ENCODE measurements around the gene MAD1L1.

Gene MAD1L1

DNA sequence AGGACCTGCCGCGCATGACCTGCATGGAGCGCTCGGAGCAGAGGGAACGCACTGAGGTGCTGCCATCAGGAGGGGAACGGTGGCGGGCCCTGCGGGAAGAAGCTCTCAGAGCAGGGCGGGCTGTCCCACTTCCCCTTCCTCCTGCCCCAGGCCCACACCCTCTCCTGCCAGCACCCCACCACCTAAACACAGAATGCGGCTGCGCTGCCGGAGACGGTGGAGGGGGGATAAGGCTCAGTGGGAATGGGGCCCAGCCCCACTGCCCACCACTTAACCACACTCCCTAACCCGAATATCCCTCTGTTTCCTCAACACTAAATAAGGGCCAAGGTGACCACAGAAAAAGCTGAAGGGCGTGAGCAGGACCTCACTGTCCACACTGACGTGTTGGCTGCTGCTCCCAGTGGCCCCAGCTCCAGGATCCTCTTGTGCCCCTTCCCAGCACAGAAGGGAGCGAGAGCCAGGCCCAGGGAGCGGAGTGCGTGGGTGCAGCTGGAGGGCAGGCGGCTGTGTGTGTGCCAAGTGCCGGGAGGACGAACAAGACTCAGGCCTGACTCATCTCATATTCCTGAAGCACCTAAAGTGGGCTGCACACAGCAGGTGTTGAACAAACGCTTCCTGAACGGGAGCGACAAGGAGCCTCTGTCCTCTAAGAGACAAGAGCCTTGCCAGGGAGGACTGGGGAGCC is 116.8 kb downstream of the MAD1L1 start:
- Histone ChIP-seq H3K27ac (ENCODE audit: low read length) (no peak overlapping the region), H4K20me1 (ENCODE audit: insufficient read depth, low read length) (peaks cover 34% of the 10 kb centered on the region), H3K9me3 (ENCODE audit: insufficient read depth, low read length, severe bottlenecking) (no peaks in the 10 kb centered on the region), H3K4me1 (ENCODE audit: insufficient read depth, low read length) (no peaks in the 10 kb centered on the region), H3K9ac (ENCODE audit: low read depth, low read length) (no peak overlapping the region), H3K36me3 (ENCODE audit: insufficient read depth, low read length) (peaks cover 28% of the 10 kb centered on the region), H3K79me2 (ENCODE audit: insufficient read depth, low read length) (peaks cover 3% of the 10 kb centered on the region; the same call in 1 of the 2 replicates), H2AFZ (ENCODE audit: low read depth, low read length) (no peak overlapping the region), H3K4me2 (ENCODE audit: insufficient read depth, low read length) (no peak overlapping the region), H3K4me3 (ENCODE audit: low read depth in 1 of 2, low read length in 2 of 2) (no peak overlapping the region), H3K27me3 (ENCODE audit: insufficient read depth, low read length, poor library complexity) (no peaks in the 10 kb centered on the region)
- no peak for ATAC-seq (ENCODE audit: insufficient read depth, low read depth)
- TF ChIP-seq, protein P1, sequence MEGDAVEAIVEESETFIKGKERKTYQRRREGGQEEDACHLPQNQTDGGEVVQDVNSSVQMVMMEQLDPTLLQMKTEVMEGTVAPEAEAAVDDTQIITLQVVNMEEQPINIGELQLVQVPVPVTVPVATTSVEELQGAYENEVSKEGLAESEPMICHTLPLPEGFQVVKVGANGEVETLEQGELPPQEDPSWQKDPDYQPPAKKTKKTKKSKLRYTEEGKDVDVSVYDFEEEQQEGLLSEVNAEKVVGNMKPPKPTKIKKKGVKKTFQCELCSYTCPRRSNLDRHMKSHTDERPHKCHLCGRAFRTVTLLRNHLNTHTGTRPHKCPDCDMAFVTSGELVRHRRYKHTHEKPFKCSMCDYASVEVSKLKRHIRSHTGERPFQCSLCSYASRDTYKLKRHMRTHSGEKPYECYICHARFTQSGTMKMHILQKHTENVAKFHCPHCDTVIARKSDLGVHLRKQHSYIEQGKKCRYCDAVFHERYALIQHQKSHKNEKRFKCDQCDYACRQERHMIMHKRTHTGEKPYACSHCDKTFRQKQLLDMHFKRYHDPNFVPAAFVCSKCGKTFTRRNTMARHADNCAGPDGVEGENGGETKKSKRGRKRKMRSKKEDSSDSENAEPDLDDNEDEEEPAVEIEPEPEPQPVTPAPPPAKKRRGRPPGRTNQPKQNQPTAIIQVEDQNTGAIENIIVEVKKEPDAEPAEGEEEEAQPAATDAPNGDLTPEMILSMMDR (IDR thresholded peaks at IDR 0.05; ENCODE audit: borderline replicate concordance, extremely low read depth, low read length, poor library complexity, severe bottlenecking), result no peak
- no peak for TF ChIP-seq EZH2 (IDR thresholded peaks at IDR 0.05; ENCODE audit: borderline replicate concordance, low read depth, low read length, severe bottlenecking)
- DNase-seq, result no peak

DNA sequence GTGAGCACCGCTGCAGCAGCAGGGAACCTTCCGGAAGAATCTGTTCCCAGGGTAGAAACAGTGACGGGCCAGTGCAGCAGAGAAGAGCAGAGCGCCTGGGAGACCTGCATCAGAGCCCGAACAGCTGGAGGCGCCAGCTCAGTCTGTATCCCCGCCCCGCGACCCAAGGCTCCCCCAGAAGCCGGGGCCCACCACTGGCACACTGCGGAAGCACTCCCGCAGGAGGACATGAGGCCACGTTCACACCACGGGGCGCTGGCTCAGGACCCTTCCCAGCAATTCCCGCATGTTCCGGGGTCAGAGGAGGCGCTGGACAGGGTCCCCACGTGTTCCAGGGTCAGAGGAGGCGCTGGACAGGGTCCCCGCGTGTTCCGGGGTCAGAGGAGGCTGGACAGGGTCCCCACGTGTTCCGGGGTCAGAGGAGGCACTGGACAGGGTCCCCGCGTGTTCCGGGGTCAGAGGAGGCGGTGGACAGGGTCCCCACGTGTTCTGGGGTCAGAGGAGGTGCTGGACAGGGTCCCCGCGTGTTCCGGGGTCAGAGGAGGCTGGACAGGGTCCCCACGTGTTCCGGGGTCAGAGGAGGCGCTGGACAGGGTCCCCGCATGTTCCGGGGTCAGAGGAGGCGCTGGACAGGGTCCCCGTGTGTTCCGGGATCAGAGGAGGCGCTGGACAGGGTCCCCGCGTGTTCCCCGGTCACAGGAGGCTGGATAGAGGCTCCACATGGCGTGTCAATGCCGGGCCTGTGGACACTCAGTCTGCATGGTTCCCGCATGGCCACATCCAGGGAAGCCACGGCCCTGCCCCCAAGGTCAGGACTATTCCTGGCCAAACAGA is 117.6 kb downstream of the MAD1L1 start:
- Histone ChIP-seq H3K27me3 (ENCODE audit: insufficient read depth, low read length, poor library complexity) (no peaks in the 10 kb centered on the region), H3K36me3 (ENCODE audit: insufficient read depth, low read length) (peaks cover 31% of the 10 kb centered on the region), H2AFZ (ENCODE audit: low read depth, low read length) (no peak overlapping the region), H3K4me3 (ENCODE audit: low read depth in 1 of 2, low read length in 2 of 2) (no peak overlapping the region), H3K27ac (ENCODE audit: low read length) (no peak overlapping the region), H3K9ac (ENCODE audit: low read depth, low read length) (no peak overlapping the region), H3K4me2 (ENCODE audit: insufficient read depth, low read length) (no peak overlapping the region), H3K4me1 (ENCODE audit: insufficient read depth, low read length) (no peaks in the 10 kb centered on the region), H3K9me3 (ENCODE audit: insufficient read depth, low read length, severe bottlenecking) (no peaks in the 10 kb centered on the region), H4K20me1 (ENCODE audit: insufficient read depth, low read length) (peaks cover 38% of the 10 kb centered on the region), H3K79me2 (ENCODE audit: insufficient read depth, low read length) (peaks cover 3% of the 10 kb centered on the region; the same call in 1 of the 2 replicates)
- TF ChIP-seq EZH2 (IDR thresholded peaks at IDR 0.05; ENCODE audit: borderline replicate concordance, low read depth, low read length, severe bottlenecking), result no peak
- TF ChIP-seq, protein P1 (IDR thresholded peaks at IDR 0.05; ENCODE audit: borderline replicate concordance, extremely low read depth, low read length, poor library complexity, severe bottlenecking), result no peak
- DNase-seq (no peak), ATAC-seq (ENCODE audit: insufficient read depth, low read depth) (no peak)

DNA sequence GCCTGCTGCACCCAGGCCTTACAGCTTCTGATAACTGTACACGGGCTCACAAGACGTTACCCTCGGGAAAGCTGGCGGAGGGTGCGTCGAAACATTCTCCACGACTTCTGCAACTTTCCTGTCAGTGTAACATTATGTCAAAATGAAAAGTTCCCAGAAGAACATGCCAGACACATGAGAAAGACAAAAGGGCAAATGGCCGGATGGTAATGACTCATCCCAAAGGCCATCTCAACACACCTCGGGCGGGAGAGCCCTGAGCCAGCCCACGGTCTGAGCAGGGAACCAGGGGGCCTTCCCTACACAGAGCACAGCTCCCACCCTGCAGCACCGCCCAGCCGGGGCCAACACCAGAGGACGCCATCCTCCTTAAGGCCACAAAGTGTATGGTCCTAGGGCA is 118.7 kb downstream of the MAD1L1 start:
- Histone ChIP-seq H3K79me2 (ENCODE audit: insufficient read depth, low read length) (peaks cover 3% of the 10 kb centered on the region; the same call in 1 of the 2 replicates), H4K20me1 (ENCODE audit: insufficient read depth, low read length) (peaks cover 30% of the 10 kb centered on the region), H3K9me3 (ENCODE audit: insufficient read depth, low read length, severe bottlenecking) (no peaks in the 10 kb centered on the region), H3K36me3 (ENCODE audit: insufficient read depth, low read length) (peaks cover 34% of the 10 kb centered on the region), H2AFZ (ENCODE audit: low read depth, low read length) (no peak overlapping the region), H3K4me3 (ENCODE audit: low read depth in 1 of 2, low read length in 2 of 2) (no peak overlapping the region), H3K4me1 (ENCODE audit: insufficient read depth, low read length) (no peaks in the 10 kb centered on the region), H3K9ac (ENCODE audit: low read depth, low read length) (no peak overlapping the region), H3K27me3 (ENCODE audit: insufficient read depth, low read length, poor library complexity) (no peaks in the 10 kb centered on the region), H3K27ac (ENCODE audit: low read length) (no peak overlapping the region), H3K4me2 (ENCODE audit: insufficient read depth, low read length) (no peak overlapping the region)
- ATAC-seq (ENCODE audit: insufficient read depth, low read depth) (no peak), DNase-seq (no peak)
- TF ChIP-seq EZH2 (IDR thresholded peaks at IDR 0.05; ENCODE audit: borderline replicate concordance, low read depth, low read length, severe bottlenecking), result no peak
- TF ChIP-seq, protein P1 (IDR thresholded peaks at IDR 0.05; ENCODE audit: borderline replicate concordance, extremely low read depth, low read length, poor library complexity, severe bottlenecking), result no peak

All from DND-41 (cell line).